Kidney (tissue), 14 donors: ENCODE results near the gene PRCC. TPM values are rescaled to one million over a fixed set of nuclear protein-coding genes. Genes with fewer than 3 reads are reported as not detected.
A peak's percentile ranks its signal among the peaks of the same experiment; 100 is the strongest.

ENCODE experiments used
- DNase-seq, 5 donors: peaks; one replicate each; pipeline ENCODE4 v3.0.0-alpha.2; 2013 to 2020
- FAIRE-seq: peaks from 2 replicates; lab custom pipeline; 2012; peaks lifted over from hg19 to GRCh38; lab: Jason Lieb, UNC
- H3K27ac ChIP-seq, 2 donors: one replicate each; pipeline ENCODE4 v1.7.0; 2013; ENCODE audit warnings: low read depth in 2 of 2, low read length in 2 of 2, inconsistent platforms in 1 of 2
- H3K27me3 ChIP-seq: one replicate; pipeline ENCODE4 v1.7.1; 2013; ENCODE audit warnings: low read length, inconsistent platforms; ENCODE audit not compliant: control insufficient read depth, insufficient read depth
- H3K36me3 ChIP-seq, 3 donors: one replicate each; pipeline versions ENCODE4 v1.7.0 to v1.7.1; 2013; ENCODE audit warnings: low read length in 3 of 3, control low read depth in 1 of 3, inconsistent platforms in 1 of 3; ENCODE audit not compliant: insufficient read depth in 3 of 3, control insufficient read depth in 2 of 3
- H3K4me1 ChIP-seq, 3 donors: one replicate each; pipeline versions ENCODE4 v1.7.0 to v1.7.1; 2013; ENCODE audit warnings: low read length in 3 of 3, inconsistent platforms in 1 of 3, low read depth in 1 of 3; ENCODE audit not compliant: control insufficient read depth in 2 of 3, insufficient read depth in 2 of 3
- H3K4me3 ChIP-seq, 3 donors: one replicate each; pipeline versions ENCODE4 v1.7.0 to v1.8.1; 2013; ENCODE audit warnings: low read length in 3 of 3, control low read depth in 1 of 3, inconsistent platforms in 1 of 3
- H3K9ac ChIP-seq, 3 donors: one replicate each; pipeline versions ENCODE4 v1.7.0 to v1.7.1; 2013; ENCODE audit warnings: low read length in 3 of 3, control low read depth in 1 of 3, inconsistent platforms in 1 of 3
- H3K9me3 ChIP-seq, 3 donors: one replicate each; pipeline versions ENCODE4 v1.7.0 to v1.7.1; 2013; ENCODE audit warnings: low read length in 3 of 3, control low read depth in 1 of 3, inconsistent platforms in 1 of 3; ENCODE audit not compliant: control insufficient read depth in 2 of 3, insufficient read depth in 1 of 3
- CTCF ChIP-seq: IDR thresholded peaks from 3 replicates; pipeline ENCODE4 v1.5.1; 2012; ENCODE audit warnings: mild to moderate bottlenecking, moderate library complexity, borderline replicate concordance; ENCODE audit not compliant: insufficient read depth; ENCODE audit errors: extremely low read depth
- intact Hi-C: fragments of 100-400 bp; cut with DNase I; formaldehyde crosslinking; loops from one replicate; pipeline ENCODE4 v1.11.1; 2022
- polyA plus RNA-seq: library from polyadenylated mRNA; stranded (reverse); fragments of 350-450 nt; fragmentation: Illumina TruSeq; extraction: RNeasy Lipid Tissue Mini Kit (QIAGEN cat#74804); gene quantifications from one replicate; pipeline ENCODE4 v1.2.3, GENCODE V29; 2014; ENCODE audit warnings: low read depth, low replicate concordance; ENCODE audit not compliant: insufficient read depth
- total RNA-seq: library from RNA; stranded (reverse); fragmentation: NEBNext Ultra II Directional; extraction: Animal tissue kit (Norgen Biotek cat#: 25700); gene quantifications from one replicate; pipeline ENCODE4 v1.2.1, GENCODE V29; 2021
- donor health status: control.
- donor health status: control.
- donor health status: control.
- donor health status: control.
- donor health status: control.
- donor health status: DM: yes; HTN: yes; CAD: no.
- donor health status: Normal renal cell carcinoma (clear cell type).

The PRCC gene
- total and polyA plus RNA-seq, 2 donors from 2014 or later: 50.5 to 52.8 TPM

- H3K27ac ChIP-seq: peak overlapping the region; percentile 76 to 96
- H3K9me3 ChIP-seq: no peaks in the 10 kb centered on the region
- H3K4me3 ChIP-seq: peak overlapping the region; percentile 81 to 98 (median 92)
- DNase-seq (peak in 2 of 5 donors; percentile 40 to 58), FAIRE-seq (no peak)
- intact Hi-C loops: no loop called here
- peak overlapping the region; percentile 86 to 93 (median 88) for H3K9ac ChIP-seq
- TF ChIP-seq CTCF: no peak
- H3K36me3 ChIP-seq: peaks cover 0 to 7% (median 6%) of the 10 kb centered on the region in 3 donors
- H3K4me1 ChIP-seq: peaks cover 0 to 22% (median 16%) of the 10 kb centered on the region in 3 donors
- H3K27me3 ChIP-seq: no peaks in the 10 kb centered on the region
These were observed 836 bp upstream of the PRCC start for GRCh38 chr1:156766298-156767100.

DNA sequence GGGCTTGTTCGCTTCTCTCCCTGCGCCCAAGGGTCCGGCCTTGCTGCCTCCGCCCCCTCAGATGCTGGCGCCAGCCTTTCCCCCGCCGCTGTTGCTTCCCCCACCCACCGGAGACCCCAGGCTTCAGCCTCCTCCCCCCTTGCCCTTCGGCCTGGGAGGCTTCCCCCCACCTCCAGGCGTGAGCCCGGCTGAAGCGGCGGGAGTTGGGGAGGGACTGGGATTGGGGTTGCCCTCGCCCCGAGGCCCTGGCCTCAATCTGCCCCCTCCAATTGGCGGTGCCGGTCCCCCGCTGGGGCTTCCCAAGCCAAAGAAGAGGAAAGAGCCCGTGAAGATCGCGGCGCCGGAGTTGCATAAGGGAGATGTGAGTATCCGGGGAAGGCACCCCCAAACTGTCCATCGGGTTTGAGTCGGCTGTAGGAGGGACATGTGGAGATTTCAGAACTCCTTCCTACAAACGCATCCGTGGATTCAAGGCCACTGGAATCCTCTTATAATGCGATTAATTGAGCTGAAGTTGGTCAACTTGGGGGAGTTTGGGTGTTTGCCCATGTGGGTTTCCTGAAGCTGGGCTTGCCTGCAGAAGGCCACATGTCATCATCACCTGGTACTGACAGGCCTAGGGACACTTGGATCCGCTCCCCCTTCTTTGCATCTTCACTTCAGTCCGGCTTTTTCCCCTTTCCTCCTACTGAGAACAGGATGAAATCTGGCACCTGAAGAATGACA lies 707 bp downstream of the PRCC start:
- Histone ChIP-seq H3K36me3 (peaks cover 0 to 7% (median 6%) of the 10 kb centered on the region in 3 donors), H3K4me1 (peaks cover 0 to 26% (median 19%) of the 10 kb centered on the region in 3 donors), H3K9ac (peak overlapping the region; percentile 85 to 99 (median 93)), H3K27ac (peak overlapping the region; percentile 94 to 96), H3K27me3 (no peaks in the 10 kb centered on the region), H3K4me3 (peak overlapping the region; percentile 81 to 98 (median 96)), H3K9me3 (no peaks in the 10 kb centered on the region)
- DNase-seq (peak in 3 of 5 donors; percentile 61 to 90 (median 82)), FAIRE-seq (no peak)
- intact Hi-C loops: no loop called here
- TF ChIP-seq CTCF: no peak

DNA sequence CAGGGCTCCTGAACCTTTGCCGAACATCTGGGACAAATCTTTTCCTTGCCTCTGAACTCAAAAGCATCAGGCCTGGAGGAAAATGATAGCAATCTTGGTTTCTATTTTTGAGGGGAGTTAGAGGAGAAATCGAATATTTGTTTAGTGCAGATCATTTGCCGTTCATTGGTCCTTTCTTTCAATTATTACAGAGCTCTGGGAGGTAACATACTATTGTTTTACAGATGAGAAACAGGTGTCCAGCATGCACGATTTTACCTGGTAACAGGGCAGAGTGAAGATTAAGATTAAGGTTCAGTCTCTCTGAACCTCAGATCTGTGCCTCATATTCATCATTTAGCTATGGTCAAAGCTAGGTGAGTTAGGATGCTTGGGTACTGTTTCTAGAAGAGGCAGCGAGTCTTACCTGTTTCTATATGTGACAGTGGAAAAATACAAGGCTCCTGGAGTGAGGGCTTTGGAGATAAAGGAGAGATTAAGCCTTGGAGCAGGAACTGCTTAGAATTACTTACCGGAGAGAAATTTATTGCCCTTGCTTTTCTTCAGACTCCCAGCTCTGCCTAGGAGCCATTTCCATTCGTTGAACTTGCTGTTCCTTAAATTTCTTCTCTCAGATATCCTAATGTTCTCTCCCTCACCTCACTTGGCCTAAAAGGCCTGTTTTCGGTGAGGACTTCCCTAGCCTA lies 1.4 kb downstream of the PRCC start:
- intact Hi-C loops: no loop called here
- peaks cover 0 to 26% (median 19%) of the 10 kb centered on the region in 3 donors for H3K4me1 ChIP-seq
- no peak for FAIRE-seq

More for the DNA sequence above, 1.4 kb downstream of the PRCC start:
- Histone ChIP-seq H3K27ac (no peak overlapping the region), H3K36me3 (peaks cover 0 to 7% (median 6%) of the 10 kb centered on the region in 3 donors), H3K9me3 (no peaks in the 10 kb centered on the region), H3K9ac (peak overlapping the region; percentile 85 to 99 (median 93)), H3K27me3 (no peaks in the 10 kb centered on the region), H3K4me3 (peak overlapping the region; percentile 81 to 98 (median 96))
- no peak for TF ChIP-seq CTCF
- DNase-seq: no peak
